ENCODE results near the gene MT1E.

DNA sequence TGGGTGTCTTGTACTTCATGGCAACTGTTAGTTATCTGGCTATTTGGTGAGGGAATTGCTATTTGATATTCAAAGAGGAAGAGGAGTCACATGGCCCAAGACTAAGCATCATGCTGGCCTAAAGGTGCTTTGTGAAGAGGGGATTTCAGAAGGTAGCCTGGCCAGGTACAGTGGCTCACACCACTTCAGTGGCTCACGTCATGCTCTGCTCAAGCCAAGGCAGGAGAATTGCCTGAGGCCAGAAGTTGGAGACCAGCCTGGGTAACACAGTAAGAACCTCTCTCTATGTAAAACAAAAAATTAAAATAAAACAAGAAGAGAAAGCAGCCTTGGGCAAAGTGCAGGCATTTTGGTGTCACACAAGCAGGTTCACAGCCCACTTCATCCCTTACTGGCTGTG is 19.7 kb downstream of the MT1E start:
- TF ChIP-seq, protein P1, sequence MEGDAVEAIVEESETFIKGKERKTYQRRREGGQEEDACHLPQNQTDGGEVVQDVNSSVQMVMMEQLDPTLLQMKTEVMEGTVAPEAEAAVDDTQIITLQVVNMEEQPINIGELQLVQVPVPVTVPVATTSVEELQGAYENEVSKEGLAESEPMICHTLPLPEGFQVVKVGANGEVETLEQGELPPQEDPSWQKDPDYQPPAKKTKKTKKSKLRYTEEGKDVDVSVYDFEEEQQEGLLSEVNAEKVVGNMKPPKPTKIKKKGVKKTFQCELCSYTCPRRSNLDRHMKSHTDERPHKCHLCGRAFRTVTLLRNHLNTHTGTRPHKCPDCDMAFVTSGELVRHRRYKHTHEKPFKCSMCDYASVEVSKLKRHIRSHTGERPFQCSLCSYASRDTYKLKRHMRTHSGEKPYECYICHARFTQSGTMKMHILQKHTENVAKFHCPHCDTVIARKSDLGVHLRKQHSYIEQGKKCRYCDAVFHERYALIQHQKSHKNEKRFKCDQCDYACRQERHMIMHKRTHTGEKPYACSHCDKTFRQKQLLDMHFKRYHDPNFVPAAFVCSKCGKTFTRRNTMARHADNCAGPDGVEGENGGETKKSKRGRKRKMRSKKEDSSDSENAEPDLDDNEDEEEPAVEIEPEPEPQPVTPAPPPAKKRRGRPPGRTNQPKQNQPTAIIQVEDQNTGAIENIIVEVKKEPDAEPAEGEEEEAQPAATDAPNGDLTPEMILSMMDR (IDR thresholded peaks at IDR 0.05), result no peak
- TF ChIP-seq POLR2A (IDR thresholded peaks at IDR 0.05), result no peak

Measured in Peyer's patch (tissue), 4 donors.